H1 (cell line): ENCODE results near the gene GPC6.

Source experiments
- BRCA1 ChIP-seq: IDR thresholded peaks from 2 replicates; pipeline ENCODE4 v1.6.1; 2012; ENCODE audit warnings: low read depth, low read length, improper control_type of control experiment
- CREB1 ChIP-seq: IDR thresholded peaks from 2 replicates; pipeline ENCODE4 v1.6.1; 2012; ENCODE audit warnings: inconsistent platforms
- EP300 ChIP-seq, 2 experiments: IDR thresholded peaks; 1 replicate in 1 of 2; 2 replicates in 1 of 2; pipeline ENCODE4 v1.6.1; 2011 to 2012; ENCODE audit warnings: low read depth in 2 of 2, low read length in 2 of 2, mild to moderate bottlenecking in 2 of 2, borderline replicate concordance in 1 of 2, inconsistent platforms in 1 of 2, moderate library complexity in 1 of 2
- FOSL1 ChIP-seq: IDR thresholded peaks from 2 replicates; pipeline ENCODE4 v1.6.1; 2011; ENCODE audit warnings: mild to moderate bottlenecking, low read depth, low read length, moderate library complexity; ENCODE audit not compliant: insufficient read depth
- POLR2A ChIP-seq, 2 experiments: IDR thresholded peaks; 1 replicate in 1 of 2; 2 replicates in 1 of 2; pipeline ENCODE4 v1.6.1; 2011; ENCODE audit warnings: low read depth in 2 of 2, low read length in 2 of 2, mild to moderate bottlenecking in 2 of 2; ENCODE audit errors: control extremely low read depth in 1 of 2
- SP1 ChIP-seq: IDR thresholded peaks from 2 replicates; pipeline ENCODE4 v1.6.1; 2011; ENCODE audit warnings: low read depth, low read length
- TAF1 ChIP-seq: IDR thresholded peaks from 2 replicates; pipeline ENCODE4 v1.6.1; 2011; ENCODE audit warnings: mild to moderate bottlenecking, low read depth, low read length
- YY1 ChIP-seq: IDR thresholded peaks from 2 replicates; pipeline ENCODE4 v1.6.1; 2011; ENCODE audit warnings: low read depth, mild to moderate bottlenecking, low read length
- TF ChIP-seq, protein P1 (sequence below), 3 experiments: IDR thresholded peaks; 1 replicate in 2 of 3; 2 replicates in 1 of 3; pipeline versions ENCODE4 v1.5.1 to v1.6.1; 2011; ENCODE audit warnings: low read length in 3 of 3, mild to moderate bottlenecking in 3 of 3, inconsistent platforms in 2 of 3, low read depth in 1 of 3, moderate library complexity in 1 of 3; ENCODE audit not compliant: insufficient read depth in 1 of 3; ENCODE audit errors: control extremely low read depth in 1 of 3

GRCh38 chr13:93477238-93477637, 250.6 kb downstream of the GPC6 start:
- TF ChIP-seq YY1 (no peak), SP1 (no peak), EP300 (IDR thresholded peaks at IDR 0.05; ENCODE audit: borderline replicate concordance in 1 of 2, low read depth in 2 of 2, low read length in 2 of 2) (no peak), BRCA1 (no peak), TAF1 (no peak), POLR2A (IDR thresholded peaks at IDR 0.05; ENCODE audit: control extremely low read depth in 1 of 2, low read depth in 2 of 2, low read length in 2 of 2) (no peak), CREB1 (no peak), FOSL1 (no peak)
- TF ChIP-seq, protein P1, sequence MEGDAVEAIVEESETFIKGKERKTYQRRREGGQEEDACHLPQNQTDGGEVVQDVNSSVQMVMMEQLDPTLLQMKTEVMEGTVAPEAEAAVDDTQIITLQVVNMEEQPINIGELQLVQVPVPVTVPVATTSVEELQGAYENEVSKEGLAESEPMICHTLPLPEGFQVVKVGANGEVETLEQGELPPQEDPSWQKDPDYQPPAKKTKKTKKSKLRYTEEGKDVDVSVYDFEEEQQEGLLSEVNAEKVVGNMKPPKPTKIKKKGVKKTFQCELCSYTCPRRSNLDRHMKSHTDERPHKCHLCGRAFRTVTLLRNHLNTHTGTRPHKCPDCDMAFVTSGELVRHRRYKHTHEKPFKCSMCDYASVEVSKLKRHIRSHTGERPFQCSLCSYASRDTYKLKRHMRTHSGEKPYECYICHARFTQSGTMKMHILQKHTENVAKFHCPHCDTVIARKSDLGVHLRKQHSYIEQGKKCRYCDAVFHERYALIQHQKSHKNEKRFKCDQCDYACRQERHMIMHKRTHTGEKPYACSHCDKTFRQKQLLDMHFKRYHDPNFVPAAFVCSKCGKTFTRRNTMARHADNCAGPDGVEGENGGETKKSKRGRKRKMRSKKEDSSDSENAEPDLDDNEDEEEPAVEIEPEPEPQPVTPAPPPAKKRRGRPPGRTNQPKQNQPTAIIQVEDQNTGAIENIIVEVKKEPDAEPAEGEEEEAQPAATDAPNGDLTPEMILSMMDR (IDR thresholded peaks at IDR 0.05; ENCODE audit: control extremely low read depth in 1 of 3, insufficient read depth in 1 of 3, low read depth in 1 of 3, low read length in 3 of 3): no peak
